H1 (cell line): ENCODE data around the gene CDK5RAP3. TPM values are rescaled to one million over a fixed set of nuclear protein-coding genes. Genes with fewer than 3 reads are reported as not detected.

Experiments used
- CTCF ChIP-seq, 3 experiments: IDR thresholded peaks; 1 replicate in 2 of 3; 2 replicates in 1 of 3; pipeline versions ENCODE4 v1.5.1 to v1.6.1; 2011; ENCODE audit warnings: low read length in 3 of 3, mild to moderate bottlenecking in 3 of 3, inconsistent platforms in 2 of 3, low read depth in 1 of 3, moderate library complexity in 1 of 3; ENCODE audit not compliant: insufficient read depth in 1 of 3; ENCODE audit errors: control extremely low read depth in 1 of 3
- GABPA ChIP-seq: IDR thresholded peaks from 2 replicates; pipeline ENCODE4 v1.6.1; 2011; ENCODE audit warnings: mild to moderate bottlenecking, low read length, moderate library complexity, borderline replicate concordance; ENCODE audit not compliant: insufficient read depth
- KDM5A ChIP-seq: fragments of 200-600 bp; IDR thresholded peaks from 2 replicates; pipeline ENCODE4 v1.7.1; 2012; ENCODE audit warnings: mild to moderate bottlenecking, low read length, inconsistent platforms, mixed read lengths
- TAF7 ChIP-seq: optimal IDR thresholded peaks from 2 replicates; pipeline ENCODE3; 2011; ENCODE audit warnings: low read depth, mild to moderate bottlenecking, inconsistent platforms, low read length, moderate library complexity, borderline replicate concordance
- polyA plus RNA-seq, 7 experiments: library from polyadenylated mRNA; depleted of rRNA in 3 of 7; stranded (reverse) in 5 of 7; unstranded in 2 of 7; fragments of >200 nt in 5 of 7; fragments of 200-250 nt in 2 of 7; gene quantifications; 1 replicate in 5 of 7; 2 replicates in 1 of 7; 4 replicates in 1 of 7; pipeline versions ENCODE4 v1.2.1 to v1.2.3, GENCODE V29; 2011 to 2013; ENCODE audit warnings: missing spikeins in 2 of 7, mixed read lengths in 2 of 7
- total RNA-seq: library from RNA; stranded (reverse); fragmentation: NEBNext Ultra II Directional; extraction: Animal tissue kit (Norgen Biotek cat#: 25700); gene quantifications from 2 replicates; pipeline ENCODE4 v1.2.1, GENCODE V29; 2021

Gene CDK5RAP3
- total and polyA plus RNA-seq, 2 of the 8 experiments (the other 6 are each of a cell fraction or from before 2014, with no cell fraction given), result 88.2 to 93.2 TPM

GRCh38 chr17:47949946-47950345, 21.0 kb upstream of the CDK5RAP3 start (continued):
- TF ChIP-seq GABPA, result no peak
- TF ChIP-seq KDM5A, result no peak
- no peak for TF ChIP-seq TAF7
- no peak for TF ChIP-seq CTCF (IDR thresholded peaks at IDR 0.05; ENCODE audit: control extremely low read depth in 1 of 3, insufficient read depth in 1 of 3, low read depth in 1 of 3, low read length in 3 of 3)
